HepG2 (cell line): Measurements from ENCODE around the gene GGA3. TPM values are rescaled to one million over a fixed set of nuclear protein-coding genes. Genes with fewer than 3 reads are reported as not detected.

Experiments used
- ARID5B ChIP-seq: IDR thresholded peaks from 2 replicates; pipeline ENCODE4 v1.4.0; 2020; ENCODE audit warnings: mild to moderate bottlenecking, missing genetic modification reagents
- CENPX ChIP-seq: sonication (generic); formaldehyde crosslinking; IDR thresholded peaks from 2 replicates; pipeline ENCODE4 v1.9.0; 2021; ENCODE audit warnings: mild to moderate bottlenecking, missing genetic modification reagents, moderate library complexity
- EZH2 ChIP-seq: conservative IDR thresholded peaks from 2 replicates; pipeline ENCODE4 v1.6.1; 2012; ENCODE audit warnings: mild to moderate bottlenecking, low read depth, low read length, moderate library complexity
- FIP1L1 ChIP-seq: fragments of 200-400 bp; formaldehyde crosslinking; IDR thresholded peaks from 2 replicates; pipeline ENCODE4 v1.6.1; 2018; ENCODE audit warnings: low read depth, mild to moderate bottlenecking, low read length, moderate library complexity, borderline replicate concordance; ENCODE audit not compliant: insufficient read depth
- FOXC1 ChIP-seq: sonication (generic); formaldehyde crosslinking; IDR thresholded peaks from 2 replicates; pipeline ENCODE4 v1.8.0; 2022; ENCODE audit warnings: mild to moderate bottlenecking, missing genetic modification reagents, borderline replicate concordance
- HIVEP1 ChIP-seq: sonication (generic); formaldehyde crosslinking; IDR thresholded peaks from 2 replicates; pipeline ENCODE4 v1.4.0; 2020; ENCODE audit warnings: mild to moderate bottlenecking, missing genetic modification reagents
- HMGA1 ChIP-seq: sonication (generic); formaldehyde crosslinking; conservative IDR thresholded peaks from 2 replicates; pipeline ENCODE4 v1.4.0; 2020; ENCODE audit warnings: missing genetic modification reagents
- HNF4G ChIP-seq, 2 experiments: sonication (generic) in 1 of 2; formaldehyde crosslinking in 1 of 2; IDR thresholded peaks; 2 replicates each; pipeline versions ENCODE4 v1.4.0 to v1.6.1; 2011 to 2020; ENCODE audit warnings: borderline replicate concordance in 2 of 2, low read depth in 2 of 2, mild to moderate bottlenecking in 2 of 2, low read length in 1 of 2, missing genetic modification reagents in 1 of 2, moderate library complexity in 1 of 2
- HOXD1 ChIP-seq: sonication (generic); formaldehyde crosslinking; IDR thresholded peaks from 2 replicates; pipeline ENCODE4 v1.5.0; 2020; ENCODE audit warnings: missing genetic modification reagents
- LBX2 ChIP-seq: sonication (generic); formaldehyde crosslinking; IDR thresholded peaks from 2 replicates; pipeline ENCODE4 v1.5.0; 2020; ENCODE audit warnings: missing genetic modification reagents, mild to moderate bottlenecking, borderline replicate concordance
- MTF1 ChIP-seq: sonication (generic); formaldehyde crosslinking; IDR thresholded peaks from 2 replicates; pipeline ENCODE4 v1.5.0; 2020; ENCODE audit warnings: missing genetic modification reagents
- NCOR1 ChIP-seq: fragments of 200-600 bp; sonication (generic); IDR thresholded peaks from 2 replicates; pipeline ENCODE4 v1.7.0; 2017; ENCODE audit warnings: antibody characterized with exemption, low read length, borderline replicate concordance
- NFYC ChIP-seq: IDR thresholded peaks from 2 replicates; pipeline ENCODE4 v1.6.1; 2016; ENCODE audit warnings: missing genetic modification reagents, missing compliant biosample characterization
- PHF21A ChIP-seq: sonication (generic); formaldehyde crosslinking; IDR thresholded peaks from 2 replicates; pipeline ENCODE4 v1.5.0; 2020; ENCODE audit warnings: mild to moderate bottlenecking, missing genetic modification reagents
- RBAK ChIP-seq: sonication (generic); formaldehyde crosslinking; IDR thresholded peaks from 2 replicates; pipeline ENCODE4 v1.5.1; 2020; ENCODE audit warnings: mild to moderate bottlenecking, missing genetic modification reagents
- RBFOX2 ChIP-seq: fragments of 200-400 bp; formaldehyde crosslinking; IDR thresholded peaks from 2 replicates; pipeline ENCODE4 v1.6.1; 2017; ENCODE audit warnings: low read depth, mild to moderate bottlenecking, low read length
- RFX5 ChIP-seq: IDR thresholded peaks from 2 replicates; pipeline ENCODE4 v1.6.1; 2011; ENCODE audit warnings: low read depth, low read length, improper control_type of control experiment
- SIX1 ChIP-seq: sonication (generic); formaldehyde crosslinking; IDR thresholded peaks from 2 replicates; pipeline ENCODE4 v1.4.0; 2020; ENCODE audit warnings: missing genetic modification reagents, borderline replicate concordance
- ZNF232 ChIP-seq: sonication (generic); formaldehyde crosslinking; IDR thresholded peaks from 2 replicates; pipeline ENCODE4 v1.4.0; 2020; ENCODE audit warnings: missing genetic modification reagents, borderline replicate concordance
- ZNF296 ChIP-seq: sonication (generic); formaldehyde crosslinking; conservative IDR thresholded peaks from 2 replicates; pipeline ENCODE4 v1.5.0; 2020; ENCODE audit warnings: mild to moderate bottlenecking, missing genetic modification reagents
- ZNF501 ChIP-seq: sonication (generic); formaldehyde crosslinking; IDR thresholded peaks from 2 replicates; pipeline ENCODE4 v1.5.1; 2020; ENCODE audit warnings: mild to moderate bottlenecking, moderate library complexity, missing genetic modification reagents
- ZNF556 ChIP-seq: sonication (generic); formaldehyde crosslinking; IDR thresholded peaks from 2 replicates; pipeline ENCODE4 v1.4.0; 2020; ENCODE audit warnings: mild to moderate bottlenecking, missing genetic modification reagents, borderline replicate concordance
- ZNF558 ChIP-seq: sonication (generic); formaldehyde crosslinking; IDR thresholded peaks from 2 replicates; pipeline ENCODE4 v1.9.0; 2022; ENCODE audit warnings: mild to moderate bottlenecking, missing genetic modification reagents, borderline replicate concordance
- ZNF607 ChIP-seq: sonication (generic); formaldehyde crosslinking; IDR thresholded peaks from 2 replicates; pipeline ENCODE4 v1.5.1; 2020; ENCODE audit warnings: missing genetic modification reagents, mild to moderate bottlenecking, borderline replicate concordance
- ZSCAN30 ChIP-seq: sonication (generic); formaldehyde crosslinking; IDR thresholded peaks from 2 replicates; pipeline ENCODE4 v1.5.0; 2020; ENCODE audit warnings: mild to moderate bottlenecking, missing genetic modification reagents
- polyA plus RNA-seq, 8 experiments: library from polyadenylated mRNA; depleted of rRNA in 3 of 8; stranded (reverse) in 7 of 8; unstranded in 1 of 8; fragments of >200 nt; fragmentation: Illumina TruSeq in 4 of 8; extraction: Trizol in 4 of 8; gene quantifications; 2 replicates each; pipeline versions ENCODE4 v1.2.1 to v1.2.3, GENCODE V29; 2011 to 2016; ENCODE audit warnings: low read depth in 4 of 8, missing spikeins in 1 of 8, mixed read lengths in 1 of 8; ENCODE audit not compliant: insufficient read depth in 1 of 8
- total RNA-seq, 5 experiments: library from RNA; depleted of rRNA; stranded (reverse); fragments of >200 nt; fragmentation: Illumina TruSeq; extraction: Trizol; gene quantifications; 2 replicates each; pipeline ENCODE4 v1.2.3, GENCODE V29; 2016; ENCODE audit warnings: low read depth in 1 of 5

GGA3 gene
- total and polyA plus RNA-seq, 2 of the 13 experiments (the other 11 are each of a cell fraction or from before 2014, with no cell fraction given): 28.4 to 43.7 TPM

GRCh38 chr17:75295201-75296158 is 34.1 kb upstream of the GGA3 start (continued):
- TF ChIP-seq ARID5B (peak; percentile 83), PHF21A (CRISPR knock-in tag) (peak; percentile 100), CENPX (CRISPR knock-in tag) (no peak), LBX2 (no peak), FOXC1 (peak; percentile 84; the same call in 1 of the 2 replicates), ZSCAN30 (CRISPR knock-in tag) (0 out of 2 replicates have a peak, but pooled peaks have one; percentile 21), HNF4G (IDR thresholded peaks at IDR 0.05; ENCODE audit: borderline replicate concordance, low read depth, low read length) (peak; percentile 96), HNF4G (CRISPR knock-in tag; IDR thresholded peaks at IDR 0.05; ENCODE audit: borderline replicate concordance, low read depth) (peak; percentile 91), FIP1L1 (no peak), ZNF607 (no peak; the same call in 1 of the 2 replicates), ZNF556 (peak; percentile 78; the same call in 1 of the 2 replicates), NCOR1 (peak; percentile 82), EZH2 (no peak), HIVEP1 (CRISPR knock-in tag) (no peak), ZNF558 (CRISPR knock-in tag) (0 out of 2 replicates have a peak, but pooled peaks have one; percentile 37), NFYC (peak; percentile 71), ZNF501 (CRISPR knock-in tag) (0 out of 2 replicates have a peak, but pooled peaks have one; percentile 61), HMGA1 (CRISPR knock-in tag) (no peak), RBAK (CRISPR knock-in tag) (no peak; the same call in 1 of the 2 replicates), ZNF296 (CRISPR knock-in tag) (peak; percentile 77; the same call in 1 of the 2 replicates), ZNF232 (CRISPR knock-in tag) (peak; percentile 75; the same call in 1 of the 2 replicates), HOXD1 (CRISPR knock-in tag) (0 out of 2 replicates have a peak, but pooled peaks have one; percentile 83), MTF1 (CRISPR knock-in tag) (no peak), SIX1 (CRISPR knock-in tag) (peak; percentile 61; the same call in 1 of the 2 replicates), RBFOX2 (peak; percentile 63; the same call in 1 of the 2 replicates), RFX5 (no peak)
